ENCODE measurements around the gene RABGAP1L.

DNA sequence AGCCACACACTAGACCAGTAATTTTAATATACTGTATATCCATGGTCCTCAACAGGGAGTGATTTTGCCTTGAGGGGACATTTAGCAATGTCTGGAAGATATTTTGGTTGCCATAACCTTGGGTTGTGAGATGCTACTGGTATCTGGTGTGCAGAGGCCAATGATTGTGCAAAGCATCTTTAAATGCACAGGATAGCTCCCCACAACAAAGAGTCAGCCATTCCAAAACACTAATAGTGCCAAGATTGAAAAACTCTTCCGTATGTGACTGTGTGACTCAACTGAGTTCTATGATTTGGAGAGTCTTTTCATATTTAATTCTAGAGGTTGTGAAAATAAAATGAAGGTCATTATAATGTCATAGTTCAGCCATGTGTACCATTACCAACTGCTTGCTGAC lies 699.0 kb downstream of the RABGAP1L start:
- TF ChIP-seq, protein P1, sequence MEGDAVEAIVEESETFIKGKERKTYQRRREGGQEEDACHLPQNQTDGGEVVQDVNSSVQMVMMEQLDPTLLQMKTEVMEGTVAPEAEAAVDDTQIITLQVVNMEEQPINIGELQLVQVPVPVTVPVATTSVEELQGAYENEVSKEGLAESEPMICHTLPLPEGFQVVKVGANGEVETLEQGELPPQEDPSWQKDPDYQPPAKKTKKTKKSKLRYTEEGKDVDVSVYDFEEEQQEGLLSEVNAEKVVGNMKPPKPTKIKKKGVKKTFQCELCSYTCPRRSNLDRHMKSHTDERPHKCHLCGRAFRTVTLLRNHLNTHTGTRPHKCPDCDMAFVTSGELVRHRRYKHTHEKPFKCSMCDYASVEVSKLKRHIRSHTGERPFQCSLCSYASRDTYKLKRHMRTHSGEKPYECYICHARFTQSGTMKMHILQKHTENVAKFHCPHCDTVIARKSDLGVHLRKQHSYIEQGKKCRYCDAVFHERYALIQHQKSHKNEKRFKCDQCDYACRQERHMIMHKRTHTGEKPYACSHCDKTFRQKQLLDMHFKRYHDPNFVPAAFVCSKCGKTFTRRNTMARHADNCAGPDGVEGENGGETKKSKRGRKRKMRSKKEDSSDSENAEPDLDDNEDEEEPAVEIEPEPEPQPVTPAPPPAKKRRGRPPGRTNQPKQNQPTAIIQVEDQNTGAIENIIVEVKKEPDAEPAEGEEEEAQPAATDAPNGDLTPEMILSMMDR (IDR thresholded peaks at IDR 0.05), result no peak
- TF ChIP-seq POLR2A (IDR thresholded peaks at IDR 0.05), result no peak

Measured in right lobe of liver (tissue), 4 donors.